H9 (cell line): ENCODE results near the gene S100A8. TPM values are rescaled to one million over a fixed set of nuclear protein-coding genes. Genes with fewer than 3 reads are reported as not detected.

Source experiments
- DNase-seq: peaks from one replicate; pipeline ENCODE4 v3.0.0-alpha.2; 2017
- H2AFZ ChIP-seq: one replicate; pipeline ENCODE4 v1.6.1; 2013; ENCODE audit warnings: mild to moderate bottlenecking, low read length, control low read depth, moderate library complexity
- H2AK5ac ChIP-seq: 2 replicates; pipeline ENCODE4 v1.6.1; 2013; ENCODE audit warnings: low read length, control low read depth, mixed read lengths; ENCODE audit not compliant: insufficient read length
- H2BK120ac ChIP-seq: one replicate; pipeline ENCODE4 v1.6.1; 2013; ENCODE audit warnings: low read depth, mild to moderate bottlenecking, low read length, control low read depth, inconsistent platforms; ENCODE audit not compliant: poor library complexity, severe bottlenecking
- H2BK12ac ChIP-seq: 2 replicates; pipeline ENCODE4 v1.6.1; 2013; ENCODE audit warnings: low read length, control low read depth, mixed read lengths, low read depth; ENCODE audit not compliant: insufficient read length
- H2BK15ac ChIP-seq: 2 replicates; pipeline ENCODE4 v1.6.1; 2013; ENCODE audit warnings: low read depth, low read length, control low read depth
- H2BK20ac ChIP-seq: one replicate; pipeline ENCODE4 v1.6.1; 2013; ENCODE audit warnings: low read depth, mild to moderate bottlenecking, low read length, control low read depth, inconsistent platforms; ENCODE audit not compliant: poor library complexity, severe bottlenecking
- H2BK5ac ChIP-seq: 2 replicates; pipeline ENCODE4 v1.6.1; 2013; ENCODE audit warnings: low read length, control low read depth, mixed read lengths; ENCODE audit not compliant: insufficient read length
- H3K14ac ChIP-seq: 2 replicates; pipeline ENCODE4 v1.6.1; 2013; ENCODE audit warnings: low read length, control low read depth; ENCODE audit not compliant: insufficient read depth
- H3K18ac ChIP-seq: 2 replicates; pipeline ENCODE4 v1.6.1; 2013; ENCODE audit warnings: low read depth, mild to moderate bottlenecking, mixed read lengths, low read length, control low read depth; ENCODE audit not compliant: insufficient read length
- H3K23ac ChIP-seq: 2 replicates; pipeline ENCODE4 v1.6.1; 2013; ENCODE audit warnings: low read length, control low read depth, mixed read lengths, low read depth; ENCODE audit not compliant: insufficient read length
- H3K23me2 ChIP-seq: 2 replicates; pipeline ENCODE4 v1.6.1; 2013; ENCODE audit warnings: low read depth, mild to moderate bottlenecking, mixed read lengths, low read length, control low read depth; ENCODE audit not compliant: insufficient read length, poor library complexity, severe bottlenecking
- H3K27ac ChIP-seq: 2 replicates; pipeline ENCODE4 v1.5.1; 2013; ENCODE audit warnings: low read length, control low read depth, mixed read lengths, low read depth; ENCODE audit not compliant: insufficient read length
- H3K27me3 ChIP-seq: 2 replicates; pipeline ENCODE4 v1.6.1; 2013; ENCODE audit warnings: low read length, control low read depth, inconsistent platforms; ENCODE audit not compliant: insufficient read depth
- H3K4ac ChIP-seq: 2 replicates; pipeline ENCODE4 v1.6.1; 2013; ENCODE audit warnings: low read depth, mild to moderate bottlenecking, control low read depth, inconsistent platforms, low read length, moderate library complexity
- H3K4me1 ChIP-seq: 2 replicates; pipeline ENCODE4 v1.6.1; 2013; ENCODE audit warnings: low read length, control low read depth, inconsistent platforms; ENCODE audit not compliant: insufficient read depth
- H3K4me2 ChIP-seq: 2 replicates; pipeline ENCODE4 v1.6.1; 2013; ENCODE audit warnings: low read length, control low read depth, mixed read lengths; ENCODE audit not compliant: insufficient read length, insufficient read depth
- H3K56ac ChIP-seq: 2 replicates; pipeline ENCODE4 v1.6.1; 2013; ENCODE audit warnings: low read depth, mild to moderate bottlenecking, mixed read lengths, low read length, control low read depth; ENCODE audit not compliant: insufficient read length
- H3K79me1 ChIP-seq: 2 replicates; pipeline ENCODE4 v1.6.1; 2013; ENCODE audit warnings: low read depth, mild to moderate bottlenecking, moderate library complexity, low read length, control low read depth, inconsistent platforms; ENCODE audit not compliant: insufficient read depth, poor library complexity, severe bottlenecking
- H3K79me2 ChIP-seq: 2 replicates; pipeline ENCODE4 v1.6.1; 2013; ENCODE audit warnings: low read length, control low read depth, inconsistent platforms; ENCODE audit not compliant: insufficient read depth
- H3K9ac ChIP-seq: 2 replicates; pipeline ENCODE4 v1.6.1; 2013; ENCODE audit warnings: low read length, control low read depth, mixed read lengths; ENCODE audit not compliant: insufficient read length; ENCODE audit errors: extremely low read depth
- H3K9me3 ChIP-seq: one replicate; pipeline ENCODE4 v1.6.1; 2013; ENCODE audit warnings: low read depth, low read length, inconsistent platforms; ENCODE audit not compliant: control insufficient read depth
- H3T11ph ChIP-seq: one replicate; pipeline ENCODE4 v1.6.1; 2013; ENCODE audit warnings: mild to moderate bottlenecking, low read length, control low read depth, inconsistent platforms
- H4K20me1 ChIP-seq: one replicate; pipeline ENCODE4 v1.6.1; 2013; ENCODE audit not compliant: control insufficient read depth, insufficient read length, insufficient read depth
- H4K5ac ChIP-seq: 2 replicates; pipeline ENCODE4 v1.6.1; 2013; ENCODE audit warnings: low read depth, mild to moderate bottlenecking, mixed read lengths, low read length, control low read depth; ENCODE audit not compliant: insufficient read length
- H4K8ac ChIP-seq: replicated peaks from 2 replicates; pipeline ENCODE4 v1.6.1; 2013; ENCODE audit warnings: low read length, control low read depth, mixed read lengths, low read depth; ENCODE audit not compliant: insufficient read length
- H4K91ac ChIP-seq: 2 replicates; pipeline ENCODE4 v1.6.1; 2013; ENCODE audit warnings: low read depth, mild to moderate bottlenecking, moderate library complexity, mixed read lengths, low read length, control low read depth; ENCODE audit not compliant: insufficient read length
- H3K27ac Mint-ChIP-seq, 3 experiments: 2 replicates in 2 of 3; 3 replicates in 1 of 3; pipeline ENCODE4 v1.8.0; 2020 to 2021; ENCODE audit warnings: mixed read lengths in 3 of 3, mild to moderate bottlenecking in 1 of 3, moderate library complexity in 1 of 3
- H3K27me3 Mint-ChIP-seq: 2 replicates; pipeline ENCODE4 v1.8.0; 2021; ENCODE audit warnings: low read depth, mild to moderate bottlenecking, moderate library complexity, mixed read lengths
- H3K36me3 Mint-ChIP-seq, 3 experiments: 2 replicates in 2 of 3; 3 replicates in 1 of 3; pipeline ENCODE4 v1.8.0; 2020 to 2021; ENCODE audit warnings: low read depth in 3 of 3, mixed read lengths in 3 of 3; ENCODE audit not compliant: insufficient read depth in 1 of 3
- H3K4me1 Mint-ChIP-seq, 2 experiments: 2 replicates each; pipeline ENCODE4 v1.8.0; 2020; ENCODE audit warnings: mixed read lengths in 2 of 2
- H3K4me3 Mint-ChIP-seq, 2 experiments: 2 replicates in 1 of 2; 3 replicates in 1 of 2; pipeline ENCODE4 v1.8.0; 2020 to 2021; ENCODE audit warnings: mild to moderate bottlenecking in 2 of 2, mixed read lengths in 2 of 2, moderate library complexity in 1 of 2
- H3K9me3 Mint-ChIP-seq, 2 experiments: 2 replicates in 1 of 2; 3 replicates in 1 of 2; pipeline ENCODE4 v1.8.0; 2020; ENCODE audit warnings: mild to moderate bottlenecking in 2 of 2, mixed read lengths in 2 of 2, moderate library complexity in 1 of 2
- CTCF ChIP-seq: fragments of 200-600 bp; sonication (generic); conservative IDR thresholded peaks from 3 replicates; pipeline ENCODE4 v1.8.0; 2021; ENCODE audit warnings: antibody characterized with exemption, mild to moderate bottlenecking
- WGBS: extraction: QIAGEN DNeasy Blood & Tissue Kit; methylation state at CpG from one replicate; pipeline ENCODE4 v1.1.7; 2013; ENCODE audit warnings: missing lambda C conversion rate, low lambda C conversion rate, mixed read lengths; ENCODE audit not compliant: insufficient read length; ENCODE audit errors: extremely low coverage; 5-methylcytosine and 5-hydroxymethylcytosine counted together
- total RNA-seq: library from RNA; stranded (reverse); gene quantifications from 2 replicates; pipeline ENCODE4 v1.2.1, GENCODE V29; 2021

S100A8 gene
- total RNA-seq, 1 experiment from 2014 or later, result not detected

- Mint-ChIP-seq H3K9me3 (no peaks in the 10 kb centered on the region), H3K27me3 (peaks cover 7% of the 10 kb centered on the region), H3K4me3 (no peak overlapping the region), H3K27ac (no peak overlapping the region), H3K36me3 (no peaks in the 10 kb centered on the region), H3K4me1 (peaks cover 0 to 2% of the 10 kb centered on the region in 2 experiments; a peak in 1 of 4 replicates)
- H2BK15ac ChIP-seq, result no peak overlapping the region
- no peak overlapping the region for H2BK20ac ChIP-seq
- no peak overlapping the region for H2AK5ac ChIP-seq
- H4K8ac ChIP-seq, result no peak overlapping the region
- H4K91ac ChIP-seq, result no peak overlapping the region
- no peaks in the 10 kb centered on the region for H3K9me3 ChIP-seq
- no peak overlapping the region for H3K27ac ChIP-seq
- no peak overlapping the region for H2BK5ac ChIP-seq
- H3T11ph ChIP-seq, result no peak overlapping the region
- H4K5ac ChIP-seq, result no peak overlapping the region
- no peaks in the 10 kb centered on the region for H3K79me2 ChIP-seq
- H3K23ac ChIP-seq, result no peak overlapping the region
- no peak overlapping the region for H2AFZ ChIP-seq
- no peak overlapping the region for H2BK12ac ChIP-seq
- no peaks in the 10 kb centered on the region for H3K27me3 ChIP-seq
- no peak overlapping the region for H3K4ac ChIP-seq
- TF ChIP-seq CTCF, result no peak
- H3K4me1 ChIP-seq, result no peaks in the 10 kb centered on the region
- H3K18ac ChIP-seq, result no peak overlapping the region
- H3K56ac ChIP-seq, result no peak overlapping the region
- WGBS, result no CpG with 5 or more reads among the region's 17 CpGs
- no peaks in the 10 kb centered on the region for H3K23me2 ChIP-seq
- H3K14ac ChIP-seq, result no peak overlapping the region
- H3K4me2 ChIP-seq, result no peak overlapping the region
- H3K79me1 ChIP-seq, result no peaks in the 10 kb centered on the region
- no peaks in the 10 kb centered on the region for H4K20me1 ChIP-seq
- no peak overlapping the region for H2BK120ac ChIP-seq
- no peak overlapping the region for H3K9ac ChIP-seq
- no peak for DNase-seq
Measured at GRCh38 chr1:153389973-153390879, 647 bp downstream of the S100A8 start.
